Keratinocyte (primary cell): ENCODE data around the gene SLCO3A1.

ENCODE experiments used
- EZH2 ChIP-seq: IDR thresholded peaks from one replicate; pipeline ENCODE4 v1.6.1; 2012; ENCODE audit warnings: inconsistent platforms, mild to moderate bottlenecking, low read length, moderate library complexity
- TF ChIP-seq, protein P1 (sequence below), 3 experiments: IDR thresholded peaks in 1 of 3; conservative IDR thresholded peaks in 1 of 3; optimal IDR thresholded peaks in 1 of 3; 2 replicates in 2 of 3; 3 replicates in 1 of 3; pipeline versions ENCODE3 to v1.5.1; 2011; ENCODE audit warnings: low read length in 3 of 3, mild to moderate bottlenecking in 3 of 3, moderate library complexity in 2 of 3, control low read depth in 1 of 3, inconsistent platforms in 1 of 3; ENCODE audit not compliant: insufficient read depth in 2 of 3; ENCODE audit errors: extremely low read depth in 1 of 3

DNA sequence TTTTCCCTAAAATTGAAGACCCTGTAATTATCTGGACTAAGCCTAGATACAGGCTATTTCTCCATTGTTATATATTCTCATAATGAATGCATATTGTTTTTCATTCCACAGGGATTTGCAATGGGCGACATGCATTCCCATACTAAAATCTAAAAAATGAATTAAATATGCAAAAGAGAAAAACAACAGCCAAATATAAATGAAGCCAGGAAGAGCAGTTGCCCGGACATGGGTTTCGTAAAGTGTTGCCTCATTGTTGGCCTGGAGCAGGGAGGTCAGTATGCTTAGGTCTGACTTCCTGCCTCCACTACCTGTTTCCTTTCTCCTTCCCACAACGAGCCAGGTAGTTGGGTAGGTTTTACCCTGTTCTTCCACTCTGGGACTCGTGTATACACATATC is 27.1 kb upstream of the SLCO3A1 start:
- TF ChIP-seq, protein P1, sequence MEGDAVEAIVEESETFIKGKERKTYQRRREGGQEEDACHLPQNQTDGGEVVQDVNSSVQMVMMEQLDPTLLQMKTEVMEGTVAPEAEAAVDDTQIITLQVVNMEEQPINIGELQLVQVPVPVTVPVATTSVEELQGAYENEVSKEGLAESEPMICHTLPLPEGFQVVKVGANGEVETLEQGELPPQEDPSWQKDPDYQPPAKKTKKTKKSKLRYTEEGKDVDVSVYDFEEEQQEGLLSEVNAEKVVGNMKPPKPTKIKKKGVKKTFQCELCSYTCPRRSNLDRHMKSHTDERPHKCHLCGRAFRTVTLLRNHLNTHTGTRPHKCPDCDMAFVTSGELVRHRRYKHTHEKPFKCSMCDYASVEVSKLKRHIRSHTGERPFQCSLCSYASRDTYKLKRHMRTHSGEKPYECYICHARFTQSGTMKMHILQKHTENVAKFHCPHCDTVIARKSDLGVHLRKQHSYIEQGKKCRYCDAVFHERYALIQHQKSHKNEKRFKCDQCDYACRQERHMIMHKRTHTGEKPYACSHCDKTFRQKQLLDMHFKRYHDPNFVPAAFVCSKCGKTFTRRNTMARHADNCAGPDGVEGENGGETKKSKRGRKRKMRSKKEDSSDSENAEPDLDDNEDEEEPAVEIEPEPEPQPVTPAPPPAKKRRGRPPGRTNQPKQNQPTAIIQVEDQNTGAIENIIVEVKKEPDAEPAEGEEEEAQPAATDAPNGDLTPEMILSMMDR (optimal IDR thresholded peaks at IDR 0.05 in 1 of 3, IDR thresholded peaks at IDR 0.05 in 1 of 3, conservative IDR thresholded peaks at IDR 0.05 in 1 of 3; ENCODE audit: extremely low read depth in 1 of 3, insufficient read depth in 2 of 3, low read length in 3 of 3), result no peak
- no peak for TF ChIP-seq EZH2
